ENCODE measurements around the gene MYRIP.
"Not testable (repeated sequence)": the region's sequence is repeated elsewhere in the genome, so short reads cannot be mapped to it uniquely, and the experiment has no call there.

MYRIP gene

DNA sequence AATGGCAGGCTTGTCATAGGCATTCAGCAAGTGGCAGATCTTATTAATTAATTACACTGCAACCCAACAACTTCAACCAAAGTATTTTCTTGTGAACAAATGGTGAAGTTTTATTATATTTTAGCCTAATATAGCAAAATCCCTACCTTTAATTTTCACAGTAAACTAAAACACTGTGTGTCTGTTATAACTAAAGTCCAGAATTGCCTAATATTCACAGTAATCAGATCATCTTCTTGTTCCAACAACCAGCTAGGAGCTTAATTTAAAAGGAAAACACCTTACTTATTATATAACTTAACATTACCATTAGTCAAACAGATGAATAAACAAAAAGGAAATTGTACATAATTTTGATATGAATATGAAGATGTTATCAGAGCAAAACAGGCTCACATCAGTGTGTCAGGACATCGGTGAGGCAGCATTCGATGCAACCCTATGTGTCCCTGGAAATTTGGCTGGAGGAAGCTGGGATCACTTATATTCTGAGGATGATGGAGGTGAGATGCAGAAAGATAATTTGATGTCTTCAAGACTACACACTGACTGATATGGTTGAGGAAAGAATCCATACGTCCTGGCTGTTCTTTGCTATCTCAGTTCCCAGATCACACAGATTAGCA lies 310.8 kb downstream of the MYRIP start:
- no peak for DNase-seq (ENCODE audit: low read depth in 2 of 3, low spot score in 1 of 3)

GRCh38 chr3:40120806-40121205 lies 311.4 kb downstream of the MYRIP start:
- no peak for DNase-seq (ENCODE audit: low read depth in 2 of 3, low spot score in 1 of 3)

DNA sequence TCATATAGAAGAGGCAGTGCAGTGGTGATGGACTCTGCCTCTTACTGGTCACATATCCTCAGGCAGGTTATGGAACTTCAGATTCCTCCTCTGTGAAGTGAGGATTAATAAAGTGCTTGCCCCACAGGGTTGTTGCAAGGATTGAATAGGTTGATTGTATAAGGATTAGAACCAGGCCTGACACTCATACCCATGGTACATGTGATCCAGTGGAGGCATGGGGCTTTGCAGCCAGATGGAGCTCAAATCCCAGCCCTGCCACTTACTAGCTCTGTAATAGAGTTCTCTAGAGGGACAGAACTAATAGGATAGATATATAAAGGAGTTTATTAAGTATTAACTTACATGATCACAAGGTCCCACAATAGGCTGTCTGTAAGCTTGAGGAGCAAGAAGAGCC lies 315.5 kb downstream of the MYRIP start:
- DNase-seq (ENCODE audit: low read depth in 2 of 3, low spot score in 1 of 3): no peak

GRCh38 chr3:40128166-40128565 lies 318.8 kb downstream of the MYRIP start:
- no peak for DNase-seq (ENCODE audit: low read depth in 2 of 3, low spot score in 1 of 3)

DNA sequence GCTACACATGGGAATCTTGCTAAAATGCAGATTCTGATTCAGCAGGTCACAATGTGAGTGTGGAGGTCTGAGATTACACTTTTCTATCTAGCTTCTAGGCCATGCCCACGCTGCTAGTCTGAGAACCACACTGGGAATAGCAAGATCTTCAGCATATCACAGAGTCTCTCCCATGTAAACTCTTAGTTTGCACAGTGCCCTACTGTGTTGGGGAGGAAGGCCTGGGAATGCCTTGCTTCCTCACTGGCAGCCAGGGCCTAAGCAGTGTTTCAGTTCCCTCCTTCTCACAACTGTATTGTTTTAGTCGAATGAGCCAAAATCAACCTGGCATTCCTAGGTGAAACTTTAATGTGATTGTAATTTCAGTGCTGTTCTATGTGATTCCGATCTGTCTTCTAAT lies 320.1 kb downstream of the MYRIP start:
- no peak for DNase-seq (ENCODE audit: low read depth in 2 of 3, low spot score in 1 of 3)

- DNase-seq (ENCODE audit: low read depth in 2 of 3, low spot score in 1 of 3): no peak
Observed at GRCh38 chr3:40129981-40130380, 320.6 kb downstream of the MYRIP start.

DNA sequence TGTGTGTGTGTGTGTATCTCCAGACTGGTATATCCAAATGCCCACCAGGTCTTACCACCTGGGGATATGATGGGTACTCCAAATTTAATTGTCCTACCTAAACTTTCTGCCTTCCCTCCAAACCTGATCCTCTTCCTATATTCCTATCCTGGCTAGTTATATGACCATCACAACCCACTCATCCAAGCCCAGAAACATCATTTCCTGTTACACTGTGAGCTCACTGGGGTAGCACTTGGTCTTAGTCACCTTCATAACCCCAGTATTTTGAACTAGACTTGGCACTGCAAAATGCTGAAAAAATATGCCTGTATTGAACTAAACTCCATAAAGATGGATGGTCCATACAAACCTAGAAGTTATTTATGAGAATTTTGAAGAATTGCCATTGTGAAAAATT lies 321.3 kb downstream of the MYRIP start:
- no peak for DNase-seq (ENCODE audit: low read depth in 2 of 3, low spot score in 1 of 3)

DNA sequence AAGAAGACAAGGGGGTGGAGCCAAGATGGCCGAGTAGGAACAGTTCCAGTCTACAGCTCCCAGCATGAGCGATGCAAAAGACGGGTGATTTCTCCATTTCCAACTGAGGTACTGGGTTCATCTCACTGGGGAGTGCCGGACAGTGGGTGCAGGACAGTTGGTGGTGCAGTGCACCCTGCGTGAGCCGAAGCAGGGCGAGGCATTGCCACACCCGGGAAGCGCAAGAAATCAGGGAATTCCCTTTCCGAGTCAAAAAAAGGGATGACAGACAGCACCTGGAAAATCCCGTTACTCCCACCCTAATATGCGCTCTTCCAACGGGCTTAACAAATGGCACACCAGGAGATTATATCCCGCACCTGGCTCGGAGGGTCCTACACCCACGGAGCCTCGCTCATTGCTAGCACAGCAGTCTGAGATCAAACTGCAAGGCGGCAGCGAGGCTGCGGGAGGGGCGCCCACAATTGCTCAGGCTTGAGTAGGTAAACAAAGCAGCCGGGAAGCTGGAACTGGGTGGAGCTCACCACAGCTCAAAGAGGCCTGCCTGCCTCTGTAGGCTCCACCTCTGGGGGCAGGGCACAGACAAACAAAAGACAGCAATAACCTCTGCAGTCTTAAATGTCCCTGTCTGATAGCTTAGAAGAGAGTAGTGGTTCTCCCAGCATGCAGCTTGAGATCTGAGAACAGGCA lies 324.6 kb downstream of the MYRIP start:
- DNase-seq (ENCODE audit: low read depth in 2 of 3, low spot score in 1 of 3): not testable (repeated sequence)

- no peak for DNase-seq (ENCODE audit: low read depth in 2 of 3, low spot score in 1 of 3)
Observed at GRCh38 chr3:40137591-40138295, 328.3 kb downstream of the MYRIP start.

DNA sequence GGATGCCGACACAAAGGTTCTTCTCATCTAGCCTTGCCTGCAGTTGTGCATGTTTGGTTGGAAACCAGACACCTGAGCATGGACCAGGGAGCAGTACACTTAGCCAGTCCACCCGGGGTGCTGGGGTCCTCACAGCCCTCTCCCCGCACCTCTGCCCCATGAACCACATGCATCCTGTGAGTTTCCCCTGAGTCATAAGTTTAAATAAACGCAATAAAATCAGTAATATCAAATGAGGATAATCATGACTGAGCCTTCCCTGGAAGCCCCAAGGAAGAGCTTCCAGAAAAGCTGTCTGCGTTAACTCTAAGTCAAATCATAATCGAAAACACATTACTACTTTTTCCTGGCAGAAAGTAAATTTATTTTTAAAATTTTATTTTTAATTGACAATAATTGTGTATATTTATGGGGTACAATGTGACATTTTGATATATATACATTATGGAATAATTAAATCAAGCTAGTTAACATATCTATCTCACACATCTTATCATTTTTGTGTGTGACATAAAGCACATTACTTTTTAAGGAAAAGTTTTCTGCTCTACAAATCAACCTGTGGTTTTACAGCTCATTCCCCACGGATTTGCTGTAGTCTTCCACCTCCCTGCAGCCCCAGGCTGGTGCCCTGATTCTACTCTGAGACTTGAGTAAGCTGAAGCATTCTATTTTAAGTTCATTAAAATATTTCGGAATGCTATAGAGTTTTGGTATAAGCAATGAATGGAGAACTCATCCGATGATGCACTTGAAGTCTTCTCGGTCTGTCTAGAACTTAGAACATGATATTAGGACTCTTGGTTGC lies 334.1 kb downstream of the MYRIP start:
- no peak for DNase-seq (ENCODE audit: low read depth in 2 of 3, low spot score in 1 of 3)

GRCh38 chr3:40148827-40149226 lies 339.4 kb downstream of the MYRIP start:
- no peak for DNase-seq (ENCODE audit: low read depth in 2 of 3, low spot score in 1 of 3)

- DNase-seq (ENCODE audit: low read depth in 2 of 3, low spot score in 1 of 3): no peak
Observed at GRCh38 chr3:40152482-40153133, 343.2 kb downstream of the MYRIP start.

GRCh38 chr3:40160933-40161332 lies 351.5 kb downstream of the MYRIP start:
- no peak for DNase-seq (ENCODE audit: low read depth in 2 of 3, low spot score in 1 of 3)

GRCh38 chr3:40162616-40163015 lies 353.2 kb downstream of the MYRIP start:
- no peak for DNase-seq (ENCODE audit: low read depth in 2 of 3, low spot score in 1 of 3)

GRCh38 chr3:40166997-40167396 lies 357.6 kb downstream of the MYRIP start:
- no peak for DNase-seq (ENCODE audit: low read depth in 2 of 3, low spot score in 1 of 3)

GRCh38 chr3:40167958-40168357 lies 358.5 kb downstream of the MYRIP start:
- DNase-seq (ENCODE audit: low read depth in 2 of 3, low spot score in 1 of 3): no peak

DNA sequence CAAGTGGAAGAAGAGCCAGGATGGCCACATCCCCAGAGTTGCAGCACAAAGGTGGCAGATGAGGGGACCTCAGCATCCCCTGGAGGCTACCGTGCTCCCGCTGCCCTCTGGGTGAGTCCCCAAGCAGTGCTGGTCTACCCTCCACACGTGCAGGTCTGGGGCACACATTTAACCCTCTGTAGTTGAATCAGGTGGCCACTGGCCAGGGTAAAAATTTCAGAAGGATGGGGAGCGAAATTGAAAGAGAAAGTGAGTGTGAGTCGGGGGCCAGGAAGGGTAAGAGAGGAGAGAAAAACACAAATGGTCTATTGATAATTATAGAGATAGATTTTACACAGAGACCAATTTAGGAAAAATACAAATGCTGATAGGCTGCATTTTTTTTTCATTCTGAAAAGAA lies 360.6 kb downstream of the MYRIP start:
- DNase-seq (ENCODE audit: low read depth in 2 of 3, low spot score in 1 of 3): no peak

- DNase-seq (ENCODE audit: low read depth in 2 of 3, low spot score in 1 of 3): no peak
Observed at GRCh38 chr3:40170395-40170794, 361.0 kb downstream of the MYRIP start.

- DNase-seq (ENCODE audit: low read depth in 2 of 3, low spot score in 1 of 3): no peak
Observed at GRCh38 chr3:40172560-40172959, 363.2 kb downstream of the MYRIP start.

GRCh38 chr3:40173227-40173721 lies 363.9 kb downstream of the MYRIP start:
- DNase-seq (ENCODE audit: low read depth in 2 of 3, low spot score in 1 of 3): no peak

- DNase-seq (ENCODE audit: low read depth in 2 of 3, low spot score in 1 of 3): no peak
Observed at GRCh38 chr3:40178012-40178594, 368.7 kb downstream of the MYRIP start.

Data from stimulated activated CD4-positive, alpha-beta T cell treated with anti-CD3 and anti-CD28 coated beads, Interleukin-12 subunit alpha, Interleukin-12 subunit beta, amount 100 ng/mL, for 48 hours (primary cell).